ENCODE data around the gene SNAP47. TPM values are rescaled to one million over a fixed set of nuclear protein-coding genes. Genes with fewer than 3 reads are reported as not detected.

The SNAP47 gene
- total RNA-seq, 1 donor from 2014 or later, result 52.8 TPM

GRCh38 chr1:227798078-227798802 lies 63.0 kb downstream of the SNAP47 start:
- Mint-ChIP-seq H3K27me3 (ENCODE audit: insufficient read depth, low read depth) (peaks cover 7% of the 10 kb centered on the region), H3K27ac (no peak overlapping the region), H3K4me3 (no peak overlapping the region), H3K9me3 (no peaks in the 10 kb centered on the region), H3K4me1 (peaks cover 5% of the 10 kb centered on the region), H3K36me3 (no peaks in the 10 kb centered on the region)
- no peak for DNase-seq (ENCODE audit: low spot score)
- no peak overlapping the region for H3K4me2 ChIP-seq
- no peak overlapping the region for H3K27ac ChIP-seq
- no peaks in the 10 kb centered on the region for H4K20me1 ChIP-seq (ENCODE audit: low read depth)
- H3K27me3 ChIP-seq, result no peaks in the 10 kb centered on the region
- H3F3A ChIP-seq (ENCODE audit: low read depth), result no peaks in the 10 kb centered on the region
- H3K4me3 ChIP-seq, result no peak overlapping the region
- no peaks in the 10 kb centered on the region for H3K9me3 ChIP-seq (ENCODE audit: low read depth)
- no peak overlapping the region for H2AFZ ChIP-seq (replicated peaks)
- H3K9ac ChIP-seq, result no peak overlapping the region
- no peaks in the 10 kb centered on the region for H3K79me2 ChIP-seq (ENCODE audit: low read depth)
- H3K36me3 ChIP-seq, result no peaks in the 10 kb centered on the region
- peaks cover 16% of the 10 kb centered on the region for H3K4me1 ChIP-seq
- TF ChIP-seq CTCF (IDR thresholded peaks at IDR 0.05) (no peak), EZH2phosphoT487 (IDR thresholded peaks at IDR 0.05) (no peak), EZH2 (IDR thresholded peaks at IDR 0.05) (no peak)

- H3K79me2 ChIP-seq (ENCODE audit: low read depth), result no peaks in the 10 kb centered on the region
- H3K27me3 Mint-ChIP-seq (ENCODE audit: insufficient read depth, low read depth), result peaks cover 6% of the 10 kb centered on the region
- H3K27me3 ChIP-seq, result no peaks in the 10 kb centered on the region
- H3K4me3 ChIP-seq, result no peak overlapping the region
- no peak for DNase-seq (ENCODE audit: low spot score)
- H3K4me3 Mint-ChIP-seq, result no peak overlapping the region
- H3K9me3 ChIP-seq (ENCODE audit: low read depth), result no peaks in the 10 kb centered on the region
- H3F3A ChIP-seq (ENCODE audit: low read depth), result no peaks in the 10 kb centered on the region
- no peak overlapping the region for H3K27ac Mint-ChIP-seq
- H3K9me3 Mint-ChIP-seq, result no peaks in the 10 kb centered on the region
- H3K4me2 ChIP-seq, result no peak overlapping the region
- H3K27ac ChIP-seq, result no peak overlapping the region
- no peak overlapping the region for H2AFZ ChIP-seq (replicated peaks)
- no peak overlapping the region for H3K9ac ChIP-seq
- H3K36me3 Mint-ChIP-seq, result no peaks in the 10 kb centered on the region
- peaks cover 3% of the 10 kb centered on the region for H3K4me1 Mint-ChIP-seq
- peaks cover 2% of the 10 kb centered on the region for H3K4me1 ChIP-seq
- H4K20me1 ChIP-seq (ENCODE audit: low read depth), result no peaks in the 10 kb centered on the region
- no peak for TF ChIP-seq EZH2 (IDR thresholded peaks at IDR 0.05)
- no peak for TF ChIP-seq EZH2phosphoT487 (IDR thresholded peaks at IDR 0.05)
- no peak for TF ChIP-seq CTCF (IDR thresholded peaks at IDR 0.05)
- no peaks in the 10 kb centered on the region for H3K36me3 ChIP-seq
Measured at GRCh38 chr1:227799756-227800155, 64.5 kb downstream of the SNAP47 start.

GRCh38 chr1:227803933-227804332 lies 68.7 kb downstream of the SNAP47 start:
- no peak overlapping the region for H3K4me2 ChIP-seq
- Mint-ChIP-seq H3K9me3 (peaks cover 2% of the 10 kb centered on the region), H3K27ac (no peak overlapping the region), H3K27me3 (ENCODE audit: insufficient read depth, low read depth) (no peaks in the 10 kb centered on the region), H3K4me3 (no peak overlapping the region), H3K4me1 (peaks cover 3% of the 10 kb centered on the region), H3K36me3 (no peaks in the 10 kb centered on the region)
- no peaks in the 10 kb centered on the region for H3K4me1 ChIP-seq
- H4K20me1 ChIP-seq (ENCODE audit: low read depth), result no peaks in the 10 kb centered on the region
- H3K4me3 ChIP-seq, result no peak overlapping the region
- H3K9ac ChIP-seq, result no peak overlapping the region
- H3K36me3 ChIP-seq, result no peaks in the 10 kb centered on the region
- H3K9me3 ChIP-seq (ENCODE audit: low read depth), result no peaks in the 10 kb centered on the region
- no peak overlapping the region for H3K27ac ChIP-seq
- no peaks in the 10 kb centered on the region for H3F3A ChIP-seq (ENCODE audit: low read depth)
- DNase-seq (ENCODE audit: low spot score), result no peak
- no peaks in the 10 kb centered on the region for H3K27me3 ChIP-seq
- no peak overlapping the region for H2AFZ ChIP-seq (replicated peaks)
- no peaks in the 10 kb centered on the region for H3K79me2 ChIP-seq (ENCODE audit: low read depth)
- TF ChIP-seq CTCF (IDR thresholded peaks at IDR 0.05) (no peak), EZH2phosphoT487 (IDR thresholded peaks at IDR 0.05) (no peak), EZH2 (IDR thresholded peaks at IDR 0.05) (no peak)
